ENCODE measurements around the gene NPPB.

The NPPB gene

DNA sequence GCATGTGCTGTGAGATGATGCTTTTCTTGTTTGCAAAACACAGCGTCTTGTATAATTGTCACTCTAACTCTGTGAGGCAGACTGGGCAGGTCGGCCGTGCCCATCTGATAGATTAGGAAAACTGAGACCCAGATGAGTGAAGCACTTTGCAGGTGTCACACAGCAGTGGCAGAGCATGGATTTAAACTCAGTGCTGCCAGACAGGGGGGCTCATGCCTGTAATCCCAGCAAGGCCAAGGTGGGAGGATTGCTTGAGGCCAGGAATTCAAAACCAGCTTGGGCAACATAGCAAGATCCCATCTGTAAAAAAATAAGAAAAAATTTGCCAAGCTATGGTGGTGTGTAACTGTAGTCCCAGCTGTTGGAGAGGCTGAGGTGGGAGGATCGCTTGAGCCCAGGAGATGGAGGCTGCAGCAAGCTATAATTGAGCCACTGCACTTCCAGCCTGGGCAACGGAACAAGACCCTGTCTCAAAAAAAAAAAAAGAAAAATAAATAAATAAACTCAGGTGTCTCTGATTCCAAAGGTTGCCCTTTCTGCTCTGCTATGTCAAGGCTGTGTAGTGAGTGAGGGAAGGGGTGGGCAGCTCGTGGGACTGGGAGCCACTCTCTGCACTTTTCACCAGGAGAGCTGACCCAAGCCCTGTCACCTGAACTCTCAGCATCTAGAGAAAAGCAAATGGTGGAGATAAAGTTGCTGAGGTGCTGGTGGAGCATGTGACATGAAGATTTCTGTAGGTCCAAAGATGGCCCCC lies 32.9 kb upstream of the NPPB start:
- DNase-seq = no peak
- H4K8ac ChIP-seq (ENCODE audit: low read depth, low read length) = no peak overlapping the region
- H3K79me1 ChIP-seq (ENCODE audit: low read length) = no peaks in the 10 kb centered on the region
- no peak overlapping the region for H3K9ac ChIP-seq (ENCODE audit: low read length)
- H3K4ac ChIP-seq (ENCODE audit: low read depth, low read length) = no peak overlapping the region
- H3K27me3 ChIP-seq (ENCODE audit: insufficient read depth, low read length) = no peaks in the 10 kb centered on the region
- no peak overlapping the region for H3K27ac ChIP-seq (ENCODE audit: low read depth, low read length)
- H3K4me1 ChIP-seq (ENCODE audit: control insufficient read depth in 1 of 2, insufficient read depth in 2 of 2, low read length in 2 of 2) = peaks cover 0 to 1% of the 10 kb centered on the region in 2 experiments
- H2BK120ac ChIP-seq (ENCODE audit: insufficient read depth, low read length, poor library complexity) = no peak overlapping the region
- no peak overlapping the region for H2AFZ ChIP-seq (ENCODE audit: insufficient read depth, low read length, poor library complexity)
- WGBS (ENCODE audit: extremely low coverage, insufficient coverage, insufficient read length) = no CpG with 5 or more reads among the region's 6 CpGs
- no peak overlapping the region for H2AK5ac ChIP-seq (ENCODE audit: low read length)
- H3K14ac ChIP-seq (ENCODE audit: low read length) = no peak overlapping the region
- H4K12ac ChIP-seq (ENCODE audit: low read depth, low read length) = no peak overlapping the region
- no peak overlapping the region for H3K4me3 ChIP-seq (ENCODE audit: low read depth, low read length)
- H2BK12ac ChIP-seq (ENCODE audit: low read length) = no peak overlapping the region
- H3K4me2 ChIP-seq (ENCODE audit: low read length) = no peak overlapping the region
- H3K18ac ChIP-seq (ENCODE audit: low read length) = no peak overlapping the region
- H3K9me3 ChIP-seq (ENCODE audit: insufficient read depth, low read depth, low read length) = no peaks in the 10 kb centered on the region
- no peak overlapping the region for H3K23ac ChIP-seq (ENCODE audit: low read length)
- no peak overlapping the region for H2BK5ac ChIP-seq (ENCODE audit: low read depth, low read length, poor library complexity)
- H3K79me2 ChIP-seq (ENCODE audit: control insufficient read depth, insufficient read depth, low read length, poor library complexity) = no peaks in the 10 kb centered on the region
- no peaks in the 10 kb centered on the region for H3K36me3 ChIP-seq (ENCODE audit: control insufficient read depth in 1 of 2, insufficient read depth in 2 of 2, low read length in 2 of 2)
- H4K91ac ChIP-seq (ENCODE audit: low read depth, low read length) = no peak overlapping the region

GRCh38 chr1:11888877-11889208 lies 30.1 kb upstream of the NPPB start:
- H3K79me2 ChIP-seq (ENCODE audit: control insufficient read depth, insufficient read depth, low read length, poor library complexity) = no peaks in the 10 kb centered on the region
- H3K4me2 ChIP-seq (ENCODE audit: low read length) = no peak overlapping the region
- H3K4me3 ChIP-seq (ENCODE audit: low read depth, low read length) = no peak overlapping the region
- H3K18ac ChIP-seq (ENCODE audit: low read length) = no peak overlapping the region
- no peak overlapping the region for H3K9ac ChIP-seq (ENCODE audit: low read length)
- no peak overlapping the region for H3K23ac ChIP-seq (ENCODE audit: low read length)
- H3K27ac ChIP-seq (ENCODE audit: low read depth, low read length) = no peak overlapping the region
- H3K36me3 ChIP-seq (ENCODE audit: control insufficient read depth in 1 of 2, insufficient read depth in 2 of 2, low read length in 2 of 2) = no peaks in the 10 kb centered on the region
- peaks cover 0 to 1% of the 10 kb centered on the region in 2 experiments for H3K4me1 ChIP-seq (ENCODE audit: control insufficient read depth in 1 of 2, insufficient read depth in 2 of 2, low read length in 2 of 2)
- no peak overlapping the region for H2BK120ac ChIP-seq (ENCODE audit: insufficient read depth, low read length, poor library complexity)
- H3K79me1 ChIP-seq (ENCODE audit: low read length) = no peaks in the 10 kb centered on the region
- H2BK12ac ChIP-seq (ENCODE audit: low read length) = no peak overlapping the region
- H4K12ac ChIP-seq (ENCODE audit: low read depth, low read length) = no peak overlapping the region
- no peak for DNase-seq
- H4K91ac ChIP-seq (ENCODE audit: low read depth, low read length) = no peak overlapping the region
- peaks cover 3% of the 10 kb centered on the region for H3K9me3 ChIP-seq (ENCODE audit: insufficient read depth, low read depth, low read length)
- no peaks in the 10 kb centered on the region for H3K27me3 ChIP-seq (ENCODE audit: insufficient read depth, low read length)
- no peak overlapping the region for H2AFZ ChIP-seq (ENCODE audit: insufficient read depth, low read length, poor library complexity)
- no peak overlapping the region for H2AK5ac ChIP-seq (ENCODE audit: low read length)
- no peak overlapping the region for H2BK5ac ChIP-seq (ENCODE audit: low read depth, low read length, poor library complexity)
- WGBS (ENCODE audit: extremely low coverage, insufficient coverage, insufficient read length) = no CpG with 5 or more reads among the region's 3 CpGs
- H3K4ac ChIP-seq (ENCODE audit: low read depth, low read length) = no peak overlapping the region
- H4K8ac ChIP-seq (ENCODE audit: low read depth, low read length) = no peak overlapping the region
- no peak overlapping the region for H3K14ac ChIP-seq (ENCODE audit: low read length)

GRCh38 chr1:11888206-11888876 lies 29.6 kb upstream of the NPPB start:
- Histone ChIP-seq H3K4ac (ENCODE audit: low read depth, low read length) (no peak overlapping the region), H4K91ac (ENCODE audit: low read depth, low read length) (no peak overlapping the region), H3K79me1 (ENCODE audit: low read length) (no peaks in the 10 kb centered on the region), H2BK120ac (ENCODE audit: insufficient read depth, low read length, poor library complexity) (no peak overlapping the region), H4K12ac (ENCODE audit: low read depth, low read length) (no peak overlapping the region), H3K9ac (ENCODE audit: low read length) (no peak overlapping the region), H3K27me3 (ENCODE audit: insufficient read depth, low read length) (no peaks in the 10 kb centered on the region), H2BK12ac (ENCODE audit: low read length) (no peak overlapping the region), H3K36me3 (ENCODE audit: control insufficient read depth in 1 of 2, insufficient read depth in 2 of 2, low read length in 2 of 2) (no peaks in the 10 kb centered on the region), H4K8ac (ENCODE audit: low read depth, low read length) (no peak overlapping the region), H3K14ac (ENCODE audit: low read length) (no peak overlapping the region), H3K18ac (ENCODE audit: low read length) (no peak overlapping the region), H3K79me2 (ENCODE audit: control insufficient read depth, insufficient read depth, low read length, poor library complexity) (no peaks in the 10 kb centered on the region), H3K9me3 (ENCODE audit: insufficient read depth, low read depth, low read length) (peaks cover 3% of the 10 kb centered on the region), H3K4me2 (ENCODE audit: low read length) (no peak overlapping the region), H3K23ac (ENCODE audit: low read length) (no peak overlapping the region), H2AK5ac (ENCODE audit: low read length) (no peak overlapping the region), H2BK5ac (ENCODE audit: low read depth, low read length, poor library complexity) (no peak overlapping the region), H3K4me1 (ENCODE audit: control insufficient read depth in 1 of 2, insufficient read depth in 2 of 2, low read length in 2 of 2) (peaks cover under 1 to 1% of the 10 kb centered on the region in 2 experiments), H3K4me3 (ENCODE audit: low read depth, low read length) (no peak overlapping the region), H3K27ac (ENCODE audit: low read depth, low read length) (no peak overlapping the region), H2AFZ (ENCODE audit: insufficient read depth, low read length, poor library complexity) (no peak overlapping the region)
- WGBS (ENCODE audit: extremely low coverage, insufficient coverage, insufficient read length) = no CpG with 5 or more reads among the region's 15 CpGs
- no peak for DNase-seq

DNA sequence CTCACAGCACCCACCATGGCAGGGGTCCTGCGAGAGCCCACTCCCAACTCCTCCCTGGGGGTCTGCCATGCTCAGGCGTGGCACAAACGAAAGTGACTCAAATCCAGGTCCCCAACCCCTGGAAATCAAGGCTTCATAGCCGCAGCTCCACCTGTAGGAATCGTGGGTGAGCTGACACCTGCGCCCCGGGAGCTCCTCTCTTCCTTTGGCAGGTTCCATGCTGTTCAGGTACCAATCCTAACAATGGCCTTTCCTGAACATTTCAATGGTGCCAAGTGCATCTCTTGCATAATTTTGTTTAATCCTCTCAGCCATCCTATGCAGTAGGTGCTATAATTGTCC lies 28.9 kb upstream of the NPPB start:
- Histone ChIP-seq H4K91ac (ENCODE audit: low read depth, low read length) (no peak overlapping the region), H2BK12ac (ENCODE audit: low read length) (no peak overlapping the region), H3K4me3 (ENCODE audit: low read depth, low read length) (no peak overlapping the region), H3K23ac (ENCODE audit: low read length) (no peak overlapping the region), H3K27me3 (ENCODE audit: insufficient read depth, low read length) (no peaks in the 10 kb centered on the region), H3K4me1 (ENCODE audit: control insufficient read depth in 1 of 2, insufficient read depth in 2 of 2, low read length in 2 of 2) (peaks cover 8% of the 10 kb centered on the region in 2 experiments), H3K36me3 (ENCODE audit: control insufficient read depth in 1 of 2, insufficient read depth in 2 of 2, low read length in 2 of 2) (no peaks in the 10 kb centered on the region), H3K4ac (ENCODE audit: low read depth, low read length) (no peak overlapping the region), H4K8ac (ENCODE audit: low read depth, low read length) (no peak overlapping the region), H2AFZ (ENCODE audit: insufficient read depth, low read length, poor library complexity) (no peak overlapping the region), H3K18ac (ENCODE audit: low read length) (no peak overlapping the region), H3K79me1 (ENCODE audit: low read length) (no peaks in the 10 kb centered on the region), H3K27ac (ENCODE audit: low read depth, low read length) (no peak overlapping the region), H4K12ac (ENCODE audit: low read depth, low read length) (no peak overlapping the region), H2BK120ac (ENCODE audit: insufficient read depth, low read length, poor library complexity) (no peak overlapping the region), H3K9ac (ENCODE audit: low read length) (no peak overlapping the region), H3K4me2 (ENCODE audit: low read length) (no peak overlapping the region), H3K9me3 (ENCODE audit: insufficient read depth, low read depth, low read length) (peaks cover 3% of the 10 kb centered on the region), H3K14ac (ENCODE audit: low read length) (no peak overlapping the region), H3K79me2 (ENCODE audit: control insufficient read depth, insufficient read depth, low read length, poor library complexity) (no peaks in the 10 kb centered on the region), H2BK5ac (ENCODE audit: low read depth, low read length, poor library complexity) (no peak overlapping the region), H2AK5ac (ENCODE audit: low read length) (no peak overlapping the region)
- WGBS (ENCODE audit: extremely low coverage, insufficient coverage, insufficient read length) = no CpG with 5 or more reads among the region's 7 CpGs
- no peak for DNase-seq

Data from trophoblast cell (in vitro differentiated cells and primary cell).